HepG2 (cell line): ENCODE measurements around the gene FAAP100. TPM values are rescaled to one million over a fixed set of nuclear protein-coding genes. Genes with fewer than 3 reads are reported as not detected.

ENCODE experiments used
- CEBPG ChIP-seq: IDR thresholded peaks from 2 replicates; pipeline ENCODE4 v1.6.1; 2016
- CHD2 ChIP-seq: IDR thresholded peaks from 2 replicates; pipeline ENCODE4 v1.6.1; 2011; ENCODE audit warnings: low read depth, low read length, improper control_type of control experiment
- HNRNPK ChIP-seq: fragments of 200-400 bp; formaldehyde crosslinking; IDR thresholded peaks from 2 replicates; pipeline ENCODE4 v1.6.1; 2018; ENCODE audit warnings: low read length, low read depth, moderate library complexity, mild to moderate bottlenecking; ENCODE audit not compliant: poor library complexity, severe bottlenecking
- MZF1 ChIP-seq: sonication (generic); formaldehyde crosslinking; IDR thresholded peaks from 2 replicates; pipeline ENCODE4 v1.8.1; 2023; ENCODE audit warnings: mild to moderate bottlenecking, missing genetic modification reagents, borderline replicate concordance
- NFATC3 ChIP-seq: sonication (generic); formaldehyde crosslinking; IDR thresholded peaks from 2 replicates; pipeline ENCODE4 v1.5.1; 2020; ENCODE audit warnings: mild to moderate bottlenecking, missing genetic modification reagents
- RAD51 ChIP-seq: fragments of 450-650 bp; IDR thresholded peaks from 2 replicates; pipeline ENCODE4 v1.6.1; 2016; ENCODE audit warnings: borderline replicate concordance
- ZNF17 ChIP-seq: sonication (generic); formaldehyde crosslinking; IDR thresholded peaks from 2 replicates; pipeline ENCODE4 v1.5.0; 2020; ENCODE audit warnings: mild to moderate bottlenecking, missing genetic modification reagents
- ZNF207 ChIP-seq: fragments of 450-650 bp; IDR thresholded peaks from 2 replicates; pipeline ENCODE4 v1.6.1; 2016; ENCODE audit warnings: antibody characterized with exemption, borderline replicate concordance
- ZNF264 ChIP-seq: sonication (generic); formaldehyde crosslinking; IDR thresholded peaks from 2 replicates; pipeline ENCODE4 v1.4.0; 2020; ENCODE audit warnings: missing genetic modification reagents
- ZNF333 ChIP-seq: sonication (generic); formaldehyde crosslinking; IDR thresholded peaks from 2 replicates; pipeline ENCODE4 v1.4.0; 2020; ENCODE audit warnings: mild to moderate bottlenecking, missing genetic modification reagents, borderline replicate concordance
- ZNF382 ChIP-seq: sonication (generic); formaldehyde crosslinking; IDR thresholded peaks from 2 replicates; pipeline ENCODE4 v1.5.0; 2020; ENCODE audit warnings: missing genetic modification reagents, mild to moderate bottlenecking, borderline replicate concordance
- ZNF550 ChIP-seq: sonication (generic); formaldehyde crosslinking; IDR thresholded peaks from 2 replicates; pipeline ENCODE4 v1.4.0; 2020; ENCODE audit warnings: mild to moderate bottlenecking, missing genetic modification reagents, borderline replicate concordance
- ZNF569 ChIP-seq: sonication (generic); formaldehyde crosslinking; IDR thresholded peaks from 2 replicates; pipeline ENCODE4 v1.5.0; 2020; ENCODE audit warnings: mild to moderate bottlenecking, missing genetic modification reagents, moderate library complexity, borderline replicate concordance
- ZNF619 ChIP-seq: sonication (generic); formaldehyde crosslinking; IDR thresholded peaks from 2 replicates; pipeline ENCODE4 v1.4.0; 2020; ENCODE audit warnings: mild to moderate bottlenecking, missing genetic modification reagents
- ZNF772 ChIP-seq: sonication (generic); formaldehyde crosslinking; IDR thresholded peaks from 2 replicates; pipeline ENCODE4 v1.5.0; 2020; ENCODE audit warnings: mild to moderate bottlenecking, missing genetic modification reagents
- polyA plus RNA-seq, 8 experiments: library from polyadenylated mRNA; depleted of rRNA in 3 of 8; stranded (reverse) in 7 of 8; unstranded in 1 of 8; fragments of >200 nt; fragmentation: Illumina TruSeq in 4 of 8; extraction: Trizol in 4 of 8; gene quantifications; 2 replicates each; pipeline versions ENCODE4 v1.2.1 to v1.2.3, GENCODE V29; 2011 to 2016; ENCODE audit warnings: low read depth in 4 of 8, missing spikeins in 1 of 8, mixed read lengths in 1 of 8; ENCODE audit not compliant: insufficient read depth in 1 of 8
- total RNA-seq, 5 experiments: library from RNA; depleted of rRNA; stranded (reverse); fragments of >200 nt; fragmentation: Illumina TruSeq; extraction: Trizol; gene quantifications; 2 replicates each; pipeline ENCODE4 v1.2.3, GENCODE V29; 2016; ENCODE audit warnings: low read depth in 1 of 5
- TF ChIP-seq, protein P1 (sequence below): sonication (generic); formaldehyde crosslinking; IDR thresholded peaks from 2 replicates; pipeline ENCODE4 v1.4.0; 2020; ENCODE audit warnings: missing genetic modification reagents
- TF ChIP-seq, protein P2 (sequence below): sonication (generic); formaldehyde crosslinking; IDR thresholded peaks from 2 replicates; pipeline ENCODE4 v1.4.0; 2020; ENCODE audit warnings: missing genetic modification reagents
- TF ChIP-seq, protein P3 (sequence below): sonication (generic); formaldehyde crosslinking; IDR thresholded peaks from 2 replicates; pipeline ENCODE4 v1.4.0; 2020; ENCODE audit warnings: missing genetic modification reagents, borderline replicate concordance
- TF ChIP-seq, protein P4 (sequence below): sonication (generic); formaldehyde crosslinking; IDR thresholded peaks from 2 replicates; pipeline ENCODE4 v1.5.1; 2020; ENCODE audit warnings: mild to moderate bottlenecking, missing genetic modification reagents, moderate library complexity

Gene FAAP100
- total and polyA plus RNA-seq, 2 of the 13 experiments (the other 11 are each of a cell fraction or from before 2014, with no cell fraction given), result 7.6 to 20.8 TPM

DNA sequence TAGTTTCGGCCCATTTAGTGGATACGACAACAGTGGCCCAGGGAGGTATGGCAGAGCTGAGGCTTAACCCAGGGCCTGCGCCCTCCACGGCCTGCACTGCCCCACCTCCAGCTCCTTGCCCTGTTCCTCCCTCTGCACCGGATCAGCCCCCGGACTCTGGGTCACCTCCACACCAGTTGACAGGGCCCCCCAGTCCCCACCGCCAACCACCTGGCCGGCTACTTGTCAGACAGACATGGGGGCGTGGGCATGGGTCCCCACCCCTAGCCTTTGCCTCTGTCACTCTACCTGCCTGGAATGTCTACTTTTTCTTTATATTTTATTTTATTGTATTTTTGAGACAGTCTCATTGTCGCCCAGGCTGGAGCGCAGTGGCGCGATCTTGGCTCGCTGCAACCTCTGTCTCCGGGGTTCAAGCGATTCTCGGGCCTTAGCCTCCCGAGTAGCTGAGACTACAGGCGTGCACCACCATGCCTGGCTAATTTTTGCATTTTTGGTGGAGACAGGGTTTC, 36.6 kb downstream of the FAAP100 start (continued):
- 0 out of 2 replicates have a peak, but pooled peaks have one; percentile 52 for TF ChIP-seq ZNF17 (CRISPR knock-in tag)
- no peak for TF ChIP-seq CEBPG
- TF ChIP-seq, protein P1, sequence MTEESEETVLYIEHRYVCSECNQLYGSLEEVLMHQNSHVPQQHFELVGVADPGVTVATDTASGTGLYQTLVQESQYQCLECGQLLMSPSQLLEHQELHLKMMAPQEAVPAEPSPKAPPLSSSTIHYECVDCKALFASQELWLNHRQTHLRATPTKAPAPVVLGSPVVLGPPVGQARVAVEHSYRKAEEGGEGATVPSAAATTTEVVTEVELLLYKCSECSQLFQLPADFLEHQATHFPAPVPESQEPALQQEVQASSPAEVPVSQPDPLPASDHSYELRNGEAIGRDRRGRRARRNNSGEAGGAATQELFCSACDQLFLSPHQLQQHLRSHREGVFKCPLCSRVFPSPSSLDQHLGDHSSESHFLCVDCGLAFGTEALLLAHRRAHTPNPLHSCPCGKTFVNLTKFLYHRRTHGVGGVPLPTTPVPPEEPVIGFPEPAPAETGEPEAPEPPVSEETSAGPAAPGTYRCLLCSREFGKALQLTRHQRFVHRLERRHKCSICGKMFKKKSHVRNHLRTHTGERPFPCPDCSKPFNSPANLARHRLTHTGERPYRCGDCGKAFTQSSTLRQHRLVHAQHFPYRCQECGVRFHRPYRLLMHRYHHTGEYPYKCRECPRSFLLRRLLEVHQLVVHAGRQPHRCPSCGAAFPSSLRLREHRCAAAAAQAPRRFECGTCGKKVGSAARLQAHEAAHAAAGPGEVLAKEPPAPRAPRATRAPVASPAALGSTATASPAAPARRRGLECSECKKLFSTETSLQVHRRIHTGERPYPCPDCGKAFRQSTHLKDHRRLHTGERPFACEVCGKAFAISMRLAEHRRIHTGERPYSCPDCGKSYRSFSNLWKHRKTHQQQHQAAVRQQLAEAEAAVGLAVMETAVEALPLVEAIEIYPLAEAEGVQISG, result 0 out of 2 replicates have a peak, but pooled peaks have one; percentile 25
- TF ChIP-seq, protein P2, sequence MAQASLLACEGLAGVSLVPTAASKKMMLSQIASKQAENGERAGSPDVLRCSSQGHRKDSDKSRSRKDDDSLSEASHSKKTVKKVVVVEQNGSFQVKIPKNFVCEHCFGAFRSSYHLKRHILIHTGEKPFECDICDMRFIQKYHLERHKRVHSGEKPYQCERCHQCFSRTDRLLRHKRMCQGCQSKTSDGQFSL (CRISPR knock-in tag), result no peak
- peak; percentile 24; the same call in 1 of the 2 replicates for TF ChIP-seq ZNF772 (CRISPR knock-in tag)
- TF ChIP-seq, protein P3, sequence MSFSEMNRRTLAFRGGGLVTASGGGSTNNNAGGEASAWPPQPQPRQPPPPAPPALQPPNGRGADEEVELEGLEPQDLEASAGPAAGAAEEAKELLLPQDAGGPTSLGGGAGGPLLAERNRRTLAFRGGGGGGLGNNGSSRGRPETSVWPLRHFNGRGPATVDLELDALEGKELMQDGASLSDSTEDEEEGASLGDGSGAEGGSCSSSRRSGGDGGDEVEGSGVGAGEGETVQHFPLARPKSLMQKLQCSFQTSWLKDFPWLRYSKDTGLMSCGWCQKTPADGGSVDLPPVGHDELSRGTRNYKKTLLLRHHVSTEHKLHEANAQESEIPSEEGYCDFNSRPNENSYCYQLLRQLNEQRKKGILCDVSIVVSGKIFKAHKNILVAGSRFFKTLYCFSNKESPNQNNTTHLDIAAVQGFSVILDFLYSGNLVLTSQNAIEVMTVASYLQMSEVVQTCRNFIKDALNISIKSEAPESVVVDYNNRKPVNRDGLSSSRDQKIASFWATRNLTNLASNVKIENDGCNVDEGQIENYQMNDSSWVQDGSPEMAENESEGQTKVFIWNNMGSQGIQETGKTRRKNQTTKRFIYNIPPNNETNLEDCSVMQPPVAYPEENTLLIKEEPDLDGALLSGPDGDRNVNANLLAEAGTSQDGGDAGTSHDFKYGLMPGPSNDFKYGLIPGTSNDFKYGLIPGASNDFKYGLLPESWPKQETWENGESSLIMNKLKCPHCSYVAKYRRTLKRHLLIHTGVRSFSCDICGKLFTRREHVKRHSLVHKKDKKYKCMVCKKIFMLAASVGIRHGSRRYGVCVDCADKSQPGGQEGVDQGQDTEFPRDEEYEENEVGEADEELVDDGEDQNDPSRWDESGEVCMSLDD (CRISPR knock-in tag), result no peak
- TF ChIP-seq ZNF264, result no peak
- no peak for TF ChIP-seq ZNF569 (CRISPR knock-in tag)
- TF ChIP-seq RAD51, result no peak
- TF ChIP-seq CHD2, result no peak
- TF ChIP-seq HNRNPK, result no peak
- no peak for TF ChIP-seq ZNF550
- TF ChIP-seq, protein P4, sequence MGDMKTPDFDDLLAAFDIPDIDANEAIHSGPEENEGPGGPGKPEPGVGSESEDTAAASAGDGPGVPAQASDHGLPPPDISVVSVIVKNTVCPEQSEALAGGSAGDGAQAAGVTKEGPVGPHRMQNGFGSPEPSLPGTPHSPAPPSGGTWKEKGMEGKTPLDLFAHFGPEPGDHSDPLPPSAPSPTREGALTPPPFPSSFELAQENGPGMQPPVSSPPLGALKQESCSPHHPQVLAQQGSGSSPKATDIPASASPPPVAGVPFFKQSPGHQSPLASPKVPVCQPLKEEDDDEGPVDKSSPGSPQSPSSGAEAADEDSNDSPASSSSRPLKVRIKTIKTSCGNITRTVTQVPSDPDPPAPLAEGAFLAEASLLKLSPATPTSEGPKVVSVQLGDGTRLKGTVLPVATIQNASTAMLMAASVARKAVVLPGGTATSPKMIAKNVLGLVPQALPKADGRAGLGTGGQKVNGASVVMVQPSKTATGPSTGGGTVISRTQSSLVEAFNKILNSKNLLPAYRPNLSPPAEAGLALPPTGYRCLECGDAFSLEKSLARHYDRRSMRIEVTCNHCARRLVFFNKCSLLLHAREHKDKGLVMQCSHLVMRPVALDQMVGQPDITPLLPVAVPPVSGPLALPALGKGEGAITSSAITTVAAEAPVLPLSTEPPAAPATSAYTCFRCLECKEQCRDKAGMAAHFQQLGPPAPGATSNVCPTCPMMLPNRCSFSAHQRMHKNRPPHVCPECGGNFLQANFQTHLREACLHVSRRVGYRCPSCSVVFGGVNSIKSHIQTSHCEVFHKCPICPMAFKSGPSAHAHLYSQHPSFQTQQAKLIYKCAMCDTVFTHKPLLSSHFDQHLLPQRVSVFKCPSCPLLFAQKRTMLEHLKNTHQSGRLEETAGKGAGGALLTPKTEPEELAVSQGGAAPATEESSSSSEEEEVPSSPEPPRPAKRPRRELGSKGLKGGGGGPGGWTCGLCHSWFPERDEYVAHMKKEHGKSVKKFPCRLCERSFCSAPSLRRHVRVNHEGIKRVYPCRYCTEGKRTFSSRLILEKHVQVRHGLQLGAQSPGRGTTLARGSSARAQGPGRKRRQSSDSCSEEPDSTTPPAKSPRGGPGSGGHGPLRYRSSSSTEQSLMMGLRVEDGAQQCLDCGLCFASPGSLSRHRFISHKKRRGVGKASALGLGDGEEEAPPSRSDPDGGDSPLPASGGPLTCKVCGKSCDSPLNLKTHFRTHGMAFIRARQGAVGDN (CRISPR knock-in tag), result 0 out of 2 replicates have a peak, but pooled peaks have one; percentile 8
- TF ChIP-seq ZNF619, result no peak
- TF ChIP-seq MZF1 (CRISPR knock-in tag), result no peak
- no peak for TF ChIP-seq ZNF207
- no peak for TF ChIP-seq ZNF382 (CRISPR knock-in tag)
- TF ChIP-seq ZNF333, result 0 out of 2 replicates have a peak, but pooled peaks have one; percentile 5
- TF ChIP-seq NFATC3 (CRISPR knock-in tag), result no peak
